Peyer's patch (tissue), 4 donors: ENCODE results near the gene NFIX.

Source experiments
- CTCF ChIP-seq, 6 experiments: fragments of 450-650 bp in 4 of 6; fragments of 200-600 bp in 2 of 6; sonication (generic) in 1 of 6; IDR thresholded peaks; one replicate each; pipeline ENCODE4 v1.5.1; 2017 to 2019; ENCODE audit warnings: antibody characterized with exemption in 6 of 6, mild to moderate bottlenecking in 3 of 6, moderate library complexity in 1 of 6
- POLR2A ChIP-seq, 2 donors: fragments of 450-650 bp; IDR thresholded peaks; one replicate each; pipeline ENCODE4 v1.5.1; 2017; ENCODE audit warnings: antibody characterized with exemption in 2 of 2, mild to moderate bottlenecking in 2 of 2, moderate library complexity in 2 of 2

DNA sequence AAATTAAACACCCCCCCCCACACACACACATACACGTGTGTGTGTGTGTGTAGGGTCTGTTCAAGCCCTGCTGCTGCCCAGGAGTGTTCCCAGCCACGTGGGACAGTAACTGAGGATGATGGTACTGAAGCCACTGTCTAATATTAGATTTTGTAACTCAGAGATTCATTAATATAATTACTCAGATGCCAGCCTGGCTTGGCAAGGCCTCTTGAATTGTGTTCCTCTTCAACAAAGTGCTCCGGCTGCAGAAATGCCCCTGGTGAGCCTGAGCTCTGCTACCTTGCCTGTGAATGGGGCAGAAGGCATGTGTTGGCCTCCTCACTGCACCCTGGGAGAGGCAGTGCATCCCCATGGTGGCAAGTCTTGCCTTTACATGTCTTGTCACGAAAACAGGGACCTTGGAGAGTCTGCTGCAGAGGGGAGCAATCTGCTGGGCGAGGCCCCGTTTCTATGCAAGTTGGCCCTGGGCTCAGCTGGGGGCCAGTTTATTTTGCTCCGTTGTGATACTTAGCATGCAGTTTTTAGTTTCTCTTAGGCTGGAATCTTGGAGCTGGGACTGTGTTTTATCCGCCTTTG, 44.0 kb downstream of the NFIX start:
- TF ChIP-seq CTCF (IDR thresholded peaks at IDR 0.05) (no peak), POLR2A (IDR thresholded peaks at IDR 0.05) (no peak)
